ENCODE data around the gene MAEA. TPM values are rescaled to one million over a fixed set of nuclear protein-coding genes. Genes with fewer than 3 reads are reported as not detected.
A peak's percentile ranks its signal among the peaks of the same experiment; 100 is the strongest.

The MAEA gene
- total RNA-seq, 1 donor from 2014 or later: 38.2 TPM

DNA sequence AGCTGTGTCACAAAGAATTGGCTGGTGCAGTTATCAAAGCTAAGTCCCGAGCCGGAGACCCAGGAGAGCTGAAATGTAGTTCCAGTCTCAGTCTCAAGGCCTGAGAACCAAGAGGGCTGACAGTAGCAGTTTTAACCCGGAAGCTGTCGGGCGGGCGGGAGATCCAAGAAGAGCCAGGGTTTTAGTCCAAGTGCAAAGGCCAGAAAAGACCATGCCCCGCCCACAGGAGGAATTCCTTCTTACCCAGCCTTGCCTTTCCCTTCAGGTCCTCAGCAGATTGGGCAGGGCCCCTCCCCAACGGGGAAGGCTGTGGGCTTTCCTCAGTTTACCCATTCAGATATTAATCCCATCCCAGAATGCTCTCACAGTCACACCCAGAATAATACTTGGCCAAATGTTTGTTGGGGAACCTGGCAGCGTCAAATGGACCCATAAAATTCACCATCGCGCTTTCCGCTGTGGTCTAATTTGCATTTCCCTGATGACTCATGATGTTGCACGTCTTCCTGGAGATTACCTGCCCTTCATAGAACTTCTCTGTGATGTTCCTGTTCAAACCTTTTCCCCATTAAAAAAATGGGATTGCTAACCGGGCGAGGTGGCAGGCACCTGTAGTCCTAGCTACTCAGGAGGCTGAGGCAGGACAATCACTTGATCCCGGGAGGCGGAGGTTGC, 16.2 kb downstream of the MAEA start:
- no peak overlapping the region for H3K4me2 ChIP-seq
- peaks cover 4% of the 10 kb centered on the region for H3K4me1 ChIP-seq
- H3K27me3 Mint-ChIP-seq (ENCODE audit: insufficient read depth, low read depth): peaks cover 7% of the 10 kb centered on the region
- no peak overlapping the region for H3K27ac ChIP-seq
- no peak overlapping the region for H3K4me3 ChIP-seq
- no peak overlapping the region for H3K9ac ChIP-seq
- H3K27ac Mint-ChIP-seq: peak overlapping the region; percentile 69
- peaks cover 20% of the 10 kb centered on the region for H3F3A ChIP-seq (ENCODE audit: low read depth)
- no peaks in the 10 kb centered on the region for H3K9me3 Mint-ChIP-seq
- peaks cover 96% of the 10 kb centered on the region for H3K79me2 ChIP-seq (ENCODE audit: low read depth)
- no peak overlapping the region for H2AFZ ChIP-seq (replicated peaks)
- H3K36me3 ChIP-seq: no peaks in the 10 kb centered on the region
- peaks cover 19% of the 10 kb centered on the region for H3K36me3 Mint-ChIP-seq
- peaks cover 24% of the 10 kb centered on the region for H4K20me1 ChIP-seq (ENCODE audit: low read depth)
- H3K9me3 ChIP-seq (ENCODE audit: low read depth): no peaks in the 10 kb centered on the region
- DNase-seq (ENCODE audit: low spot score): no peak
- H3K4me3 Mint-ChIP-seq: no peak overlapping the region
- H3K27me3 ChIP-seq: no peaks in the 10 kb centered on the region
- H3K4me1 Mint-ChIP-seq: peaks cover 21% of the 10 kb centered on the region
- TF ChIP-seq EZH2 (IDR thresholded peaks at IDR 0.05): no peak
- TF ChIP-seq, protein P1, sequence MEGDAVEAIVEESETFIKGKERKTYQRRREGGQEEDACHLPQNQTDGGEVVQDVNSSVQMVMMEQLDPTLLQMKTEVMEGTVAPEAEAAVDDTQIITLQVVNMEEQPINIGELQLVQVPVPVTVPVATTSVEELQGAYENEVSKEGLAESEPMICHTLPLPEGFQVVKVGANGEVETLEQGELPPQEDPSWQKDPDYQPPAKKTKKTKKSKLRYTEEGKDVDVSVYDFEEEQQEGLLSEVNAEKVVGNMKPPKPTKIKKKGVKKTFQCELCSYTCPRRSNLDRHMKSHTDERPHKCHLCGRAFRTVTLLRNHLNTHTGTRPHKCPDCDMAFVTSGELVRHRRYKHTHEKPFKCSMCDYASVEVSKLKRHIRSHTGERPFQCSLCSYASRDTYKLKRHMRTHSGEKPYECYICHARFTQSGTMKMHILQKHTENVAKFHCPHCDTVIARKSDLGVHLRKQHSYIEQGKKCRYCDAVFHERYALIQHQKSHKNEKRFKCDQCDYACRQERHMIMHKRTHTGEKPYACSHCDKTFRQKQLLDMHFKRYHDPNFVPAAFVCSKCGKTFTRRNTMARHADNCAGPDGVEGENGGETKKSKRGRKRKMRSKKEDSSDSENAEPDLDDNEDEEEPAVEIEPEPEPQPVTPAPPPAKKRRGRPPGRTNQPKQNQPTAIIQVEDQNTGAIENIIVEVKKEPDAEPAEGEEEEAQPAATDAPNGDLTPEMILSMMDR (IDR thresholded peaks at IDR 0.05): no peak
- no peak for TF ChIP-seq EZH2phosphoT487 (IDR thresholded peaks at IDR 0.05)

GRCh38 chr4:1307951-1308735, 18.5 kb downstream of the MAEA start:
- H3K4me1 Mint-ChIP-seq: peaks cover 21% of the 10 kb centered on the region
- TF ChIP-seq, protein P1 (IDR thresholded peaks at IDR 0.05): no peak
- no peak for TF ChIP-seq EZH2phosphoT487 (IDR thresholded peaks at IDR 0.05)
- no peak for TF ChIP-seq EZH2 (IDR thresholded peaks at IDR 0.05)
- Histone ChIP-seq H2AFZ (replicated peaks) (no peak overlapping the region), H3K27ac (no peak overlapping the region), H3F3A (ENCODE audit: low read depth) (peaks cover 20% of the 10 kb centered on the region), H3K4me2 (no peak overlapping the region), H3K27me3 (no peaks in the 10 kb centered on the region), H3K36me3 (no peaks in the 10 kb centered on the region), H4K20me1 (ENCODE audit: low read depth) (peaks cover 27% of the 10 kb centered on the region), H3K9me3 (ENCODE audit: low read depth) (no peaks in the 10 kb centered on the region), H3K9ac (no peak overlapping the region), H3K79me2 (ENCODE audit: low read depth) (peaks cover 93% of the 10 kb centered on the region), H3K4me1 (peaks cover 4% of the 10 kb centered on the region), H3K4me3 (no peak overlapping the region)
- H3K9me3 Mint-ChIP-seq: no peaks in the 10 kb centered on the region
- peaks cover 23% of the 10 kb centered on the region for H3K36me3 Mint-ChIP-seq
- no peak overlapping the region for H3K27ac Mint-ChIP-seq
- peaks cover 9% of the 10 kb centered on the region for H3K27me3 Mint-ChIP-seq (ENCODE audit: insufficient read depth, low read depth)
- no peak for DNase-seq (ENCODE audit: low spot score)
- H3K4me3 Mint-ChIP-seq: no peak overlapping the region

- Histone ChIP-seq H3K9ac (no peak overlapping the region), H3F3A (ENCODE audit: low read depth) (peaks cover 20% of the 10 kb centered on the region), H3K27me3 (no peaks in the 10 kb centered on the region), H3K27ac (peak overlapping the region; percentile 86), H3K79me2 (ENCODE audit: low read depth) (peaks cover 81% of the 10 kb centered on the region), H3K4me3 (peak overlapping the region; percentile 45), H2AFZ (replicated peaks) (no peak overlapping the region), H3K36me3 (no peaks in the 10 kb centered on the region), H3K4me1 (peaks cover 4% of the 10 kb centered on the region), H4K20me1 (ENCODE audit: low read depth) (peaks cover 27% of the 10 kb centered on the region), H3K4me2 (peak overlapping the region; percentile 77), H3K9me3 (ENCODE audit: low read depth) (no peaks in the 10 kb centered on the region)
- peaks cover 21% of the 10 kb centered on the region for H3K4me1 Mint-ChIP-seq
- TF ChIP-seq, protein P1 (IDR thresholded peaks at IDR 0.05): no peak
- no peak for TF ChIP-seq EZH2 (IDR thresholded peaks at IDR 0.05)
- TF ChIP-seq EZH2phosphoT487 (IDR thresholded peaks at IDR 0.05): no peak
- peak; percentile 96 for DNase-seq (ENCODE audit: low spot score)
- H3K36me3 Mint-ChIP-seq: peaks cover 31% of the 10 kb centered on the region
- peak overlapping the region; percentile 81 for H3K4me3 Mint-ChIP-seq
- no peaks in the 10 kb centered on the region for H3K9me3 Mint-ChIP-seq
- H3K27me3 Mint-ChIP-seq (ENCODE audit: insufficient read depth, low read depth): peaks cover 9% of the 10 kb centered on the region
- peak overlapping the region; percentile 69 for H3K27ac Mint-ChIP-seq
These were observed 19.7 kb downstream of the MAEA start for GRCh38 chr4:1309261-1310010.
